ENCODE measurements around the gene PRRC2B. TPM values are rescaled to one million over a fixed set of nuclear protein-coding genes. Genes with fewer than 3 reads are reported as not detected.

The PRRC2B gene
- total RNA-seq, 1 experiment from 2014 or later: 170 TPM

GRCh38 chr9:131499254-131499767 lies 105.4 kb downstream of the PRRC2B start:
- DNase-seq (ENCODE audit: low read depth, low spot score) (no peak), ATAC-seq (no peak)
- Histone ChIP-seq H3K4me3 (replicated peaks in 1 of 2; ENCODE audit: low read depth in 1 of 2, low read length in 2 of 2) (no peak overlapping the region), H4K20me1 (ENCODE audit: insufficient read depth) (no peaks in the 10 kb centered on the region), H2AFZ (ENCODE audit: low read depth, low read length, poor library complexity, severe bottlenecking) (no peak overlapping the region), H3K79me2 (ENCODE audit: insufficient read depth, low read length) (no peaks in the 10 kb centered on the region), H3K9me3 (ENCODE audit: control insufficient read depth in 1 of 2, insufficient read depth in 1 of 2, low read depth in 1 of 2, low read length in 2 of 2) (no peaks in the 10 kb centered on the region), H3K4me1 (ENCODE audit: control insufficient read depth in 1 of 2, insufficient read depth in 2 of 2, low read length in 2 of 2) (peaks cover 0 to 10% of the 10 kb centered on the region in 2 experiments; a peak in 1 of 4 replicates), H3K36me3 (ENCODE audit: control insufficient read depth in 1 of 2, insufficient read depth in 2 of 2, low read length in 2 of 2) (peaks cover 39 to 47% of the 10 kb centered on the region in 2 experiments; a peak in 3 of 4 replicates), H3K9me2 (ENCODE audit: insufficient read depth) (no peaks in the 10 kb centered on the region), H3K27me3 (ENCODE audit: insufficient read depth, low read length) (no peaks in the 10 kb centered on the region), H3K27ac (ENCODE audit: low read depth, low read length) (peak overlapping the region; percentile 29; the same call in 1 of the 2 replicates), H3K9ac (ENCODE audit: low read length) (no peak overlapping the region), H3K4me2 (ENCODE audit: low read length) (no peak overlapping the region)
- intact Hi-C loops (cut with micrococcal nuclease): no loop called here
- TF ChIP-seq EZH2phosphoT487 (IDR thresholded peaks at IDR 0.05; ENCODE audit: borderline replicate concordance) (no peak), EGR1 (IDR thresholded peaks at IDR 0.05; ENCODE audit: low read depth) (no peak), POLR2AphosphoS5 (IDR thresholded peaks at IDR 0.05; ENCODE audit: low read depth, low read length) (no peak; the same call in 1 of the 2 replicates)
- CTCF ChIA-PET: interaction anchor here (0.5 kb wide), 1 partner anchor 35 kb away, joined by 5 read pairs; no protein-coding TSS in a partner anchor
- no TSS peak for BruUV-seq (replicated peaks)
- RAD21 ChIA-PET (ENCODE audit: low non-redundant PET in 1 of 2, low total read pairs in 2 of 2, uncharacterized antibody in 2 of 2, unreplicated experiment in 2 of 2): no interaction called here
- POLR2A ChIA-PET: no interaction called here

GRCh38 chr9:131500377-131500776 lies 106.5 kb downstream of the PRRC2B start:
- BruUV-seq (replicated peaks): no TSS peak
- Histone ChIP-seq H3K4me2 (ENCODE audit: low read length) (no peak overlapping the region), H3K4me1 (ENCODE audit: control insufficient read depth in 1 of 2, insufficient read depth in 2 of 2, low read length in 2 of 2) (peaks cover 0 to 10% of the 10 kb centered on the region in 2 experiments; a peak in 1 of 4 replicates), H3K9me3 (ENCODE audit: control insufficient read depth in 1 of 2, insufficient read depth in 1 of 2, low read depth in 1 of 2, low read length in 2 of 2) (no peaks in the 10 kb centered on the region), H3K9me2 (ENCODE audit: insufficient read depth) (no peaks in the 10 kb centered on the region), H3K27me3 (ENCODE audit: insufficient read depth, low read length) (no peaks in the 10 kb centered on the region), H4K20me1 (ENCODE audit: insufficient read depth) (no peaks in the 10 kb centered on the region), H3K9ac (ENCODE audit: low read length) (no peak overlapping the region), H3K36me3 (ENCODE audit: control insufficient read depth in 1 of 2, insufficient read depth in 2 of 2, low read length in 2 of 2) (peaks cover 33 to 41% of the 10 kb centered on the region in 2 experiments; a peak in 3 of 4 replicates), H2AFZ (ENCODE audit: low read depth, low read length, poor library complexity, severe bottlenecking) (no peak overlapping the region), H3K4me3 (replicated peaks in 1 of 2; ENCODE audit: low read depth in 1 of 2, low read length in 2 of 2) (no peak overlapping the region), H3K79me2 (ENCODE audit: insufficient read depth, low read length) (no peaks in the 10 kb centered on the region), H3K27ac (ENCODE audit: low read depth, low read length) (no peak overlapping the region)
- ChIA-PET POLR2A (no interaction called here), RAD21 (ENCODE audit: low non-redundant PET in 1 of 2, low total read pairs in 2 of 2, uncharacterized antibody in 2 of 2, unreplicated experiment in 2 of 2) (no interaction called here), CTCF (no interaction called here)
- no peak for TF ChIP-seq POLR2A (IDR thresholded peaks at IDR 0.05; ENCODE audit: borderline replicate concordance, extremely low read depth, insufficient read depth, insufficient read length)
- no peak for TF ChIP-seq ZFX (IDR thresholded peaks at IDR 0.05)
- no peak for TF ChIP-seq JUND (IDR thresholded peaks at IDR 0.05)
- TF ChIP-seq ZBTB33 (IDR thresholded peaks at IDR 0.05; ENCODE audit: extremely low read depth, insufficient replicate concordance, low read length): no peak
- no peak for TF ChIP-seq EGR1 (IDR thresholded peaks at IDR 0.05; ENCODE audit: low read depth)
- no peak for TF ChIP-seq RAD21 (IDR thresholded peaks at IDR 0.05; ENCODE audit: low read depth)
- TF ChIP-seq EZH2phosphoT487 (IDR thresholded peaks at IDR 0.05; ENCODE audit: borderline replicate concordance): no peak
- no peak for TF ChIP-seq SP1 (IDR thresholded peaks at IDR 0.05; ENCODE audit: low read depth)
- TF ChIP-seq FOSL1 (IDR thresholded peaks at IDR 0.05; ENCODE audit: low read depth): no peak
- no peak for TF ChIP-seq ELF1 (IDR thresholded peaks at IDR 0.05; ENCODE audit: borderline replicate concordance, low read depth)
- TF ChIP-seq SRF (IDR thresholded peaks at IDR 0.05; ENCODE audit: low read depth): no peak
- TF ChIP-seq, protein P1, sequence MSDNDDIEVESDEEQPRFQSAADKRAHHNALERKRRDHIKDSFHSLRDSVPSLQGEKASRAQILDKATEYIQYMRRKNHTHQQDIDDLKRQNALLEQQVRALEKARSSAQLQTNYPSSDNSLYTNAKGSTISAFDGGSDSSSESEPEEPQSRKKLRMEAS (IDR thresholded peaks at IDR 0.05): no peak
- intact Hi-C loops (cut with micrococcal nuclease): no loop called here
- ATAC-seq: no peak
- no peak for DNase-seq (ENCODE audit: low read depth, low spot score)

All from HCT116 (cell line).